ENCODE data around the gene CMC1. TPM values are rescaled to one million over a fixed set of nuclear protein-coding genes. Genes with fewer than 3 reads are reported as not detected.
A peak's percentile ranks its signal among the peaks of the same experiment; 100 is the strongest.

The CMC1 gene
- polyA plus RNA-seq, 2 of the 4 experiments (the other 2 are of a cell fraction) = 56.9 to 76.7 TPM

GRCh38 chr3:28265641-28266040 lies 24.2 kb downstream of the CMC1 start:
- H3K9me3 ChIP-seq = no peaks in the 10 kb centered on the region
- ATAC-seq (no peak), DNase-seq (ENCODE audit: low read depth in 1 of 2, low spot score in 1 of 2) (no peak), FAIRE-seq (no peak)
- TF ChIP-seq POLR2A (IDR thresholded peaks at IDR 0.05; ENCODE audit: low read length) (no peak), EHF (CRISPR knock-in tag; IDR thresholded peaks at IDR 0.05) (no peak), CTCF (IDR thresholded peaks at IDR 0.05) (no peak), ZC3H11A (IDR thresholded peaks at IDR 0.05) (no peak), GATA3 (IDR thresholded peaks at IDR 0.05; ENCODE audit: borderline replicate concordance) (no peak), ZFP36 (IDR thresholded peaks at IDR 0.05; ENCODE audit: borderline replicate concordance, partially characterized antibody) (no peak), EP300 (IDR thresholded peaks at IDR 0.05) (no peak)
- TF ChIP-seq, protein P1, sequence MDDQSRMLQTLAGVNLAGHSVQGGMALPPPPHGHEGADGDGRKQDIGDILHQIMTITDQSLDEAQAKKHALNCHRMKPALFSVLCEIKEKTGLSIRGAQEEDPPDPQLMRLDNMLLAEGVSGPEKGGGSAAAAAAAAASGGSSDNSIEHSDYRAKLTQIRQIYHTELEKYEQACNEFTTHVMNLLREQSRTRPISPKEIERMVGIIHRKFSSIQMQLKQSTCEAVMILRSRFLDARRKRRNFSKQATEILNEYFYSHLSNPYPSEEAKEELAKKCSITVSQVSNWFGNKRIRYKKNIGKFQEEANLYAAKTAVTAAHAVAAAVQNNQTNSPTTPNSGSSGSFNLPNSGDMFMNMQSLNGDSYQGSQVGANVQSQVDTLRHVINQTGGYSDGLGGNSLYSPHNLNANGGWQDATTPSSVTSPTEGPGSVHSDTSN (IDR thresholded peaks at IDR 0.05) = no peak
- no peak overlapping the region for H3K4me2 ChIP-seq
- POLR2A ChIA-PET = no interaction called here
- peaks cover 13% of the 10 kb centered on the region; the same call in 2 of the 3 replicates for H3K4me1 ChIP-seq
- CTCF ChIA-PET = interaction anchor here (1.0 kb wide), 1 partner anchor 544 kb away, joined by 3 read pairs; no protein-coding TSS in a partner anchor
- no peak overlapping the region for H3K4me3 ChIP-seq
- no peak overlapping the region for H3K27ac ChIP-seq

DNA sequence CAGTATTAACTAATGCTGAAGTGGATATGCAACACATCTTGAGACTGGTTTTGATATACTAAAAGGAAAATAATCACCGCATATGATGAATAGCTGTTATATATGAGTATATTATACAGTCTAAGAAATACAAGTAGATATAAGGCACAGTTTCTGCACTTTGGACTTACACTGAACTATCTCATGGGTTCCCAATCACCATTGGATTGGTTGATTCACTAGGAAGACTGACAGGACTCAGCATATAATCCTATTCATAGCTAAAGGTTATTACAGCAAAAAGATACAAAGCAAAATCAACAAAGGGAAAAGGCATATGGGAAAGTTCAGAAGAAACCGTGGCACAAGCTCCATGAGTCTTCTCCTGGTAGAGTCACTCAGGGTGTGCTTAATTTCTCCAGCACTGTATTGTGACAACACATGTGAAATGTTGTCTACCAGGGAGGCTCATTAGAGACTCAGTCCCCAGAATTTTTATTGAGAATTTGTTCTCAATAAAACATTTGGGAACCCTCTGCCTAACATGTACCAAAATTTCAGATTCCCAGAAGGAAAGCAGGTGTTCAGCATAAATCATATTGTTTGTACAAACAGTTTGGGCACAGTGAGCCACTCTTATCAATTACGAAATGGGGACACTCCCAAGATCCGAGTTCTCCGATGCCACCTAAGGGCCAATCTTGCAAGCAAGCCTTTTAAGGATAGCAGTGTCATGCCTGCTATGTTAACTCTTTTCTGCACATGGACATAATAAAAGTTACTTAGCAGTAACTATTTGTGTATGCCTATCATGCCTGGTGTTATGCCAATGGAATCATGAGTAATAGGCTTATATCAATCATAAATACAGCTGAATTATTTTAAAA lies 26.8 kb downstream of the CMC1 start:
- POLR2A ChIA-PET = no interaction called here

DNA sequence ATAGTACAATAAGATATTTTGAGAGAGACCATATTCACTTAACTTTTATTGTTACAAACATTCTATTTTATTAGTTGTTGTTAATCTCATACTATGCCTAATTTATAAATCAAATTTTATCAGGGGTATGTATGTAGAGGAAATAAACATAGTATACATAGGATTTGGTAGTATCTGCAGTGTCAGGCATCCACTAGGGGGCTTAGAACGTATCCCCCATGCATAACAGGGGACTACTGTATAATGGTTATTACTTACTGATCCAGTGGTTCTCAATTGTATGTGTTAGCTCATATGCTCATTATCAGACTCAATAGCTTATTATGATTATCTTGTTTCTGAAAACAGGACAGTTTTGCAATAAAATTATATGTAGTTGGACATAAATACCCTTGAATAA lies 27.6 kb downstream of the CMC1 start:
- FAIRE-seq (no peak), ATAC-seq (peak; percentile 54 to 82; a peak in 4 of 6 replicates), DNase-seq (ENCODE audit: low read depth in 1 of 2, low spot score in 1 of 2) (peak in 1 of 2 experiments; percentile 4)
- CTCF ChIA-PET = interaction anchor here (1.3 kb wide), 1 partner anchor 9 kb away, joined by 4 read pairs; no protein-coding TSS in a partner anchor
- Histone ChIP-seq H3K27ac (no peak overlapping the region), H3K4me1 (peaks cover 7% of the 10 kb centered on the region; the same call in 2 of the 3 replicates), H3K9me3 (peaks cover 10% of the 10 kb centered on the region), H3K4me3 (no peak overlapping the region), H3K4me2 (no peak overlapping the region)
- POLR2A ChIA-PET = no interaction called here
- WGBS (ENCODE audit: missing lambda C conversion rate) = 74% methylated on average over 1 of the region's 1 CpG
- TF ChIP-seq KDM5A (IDR thresholded peaks at IDR 0.05) (no peak), CBX8 (IDR thresholded peaks at IDR 0.05) (no peak), CEBPB (IDR thresholded peaks at IDR 0.05) (no peak), RAD21 (conservative IDR thresholded peaks at IDR 0.05 in 1 of 2, IDR thresholded peaks at IDR 0.05 in 1 of 2) (no peak), HOXA7 (CRISPR knock-in tag; IDR thresholded peaks at IDR 0.05) (no peak), HEYL (CRISPR knock-in tag; IDR thresholded peaks at IDR 0.05) (no peak), EHMT2 (IDR thresholded peaks at IDR 0.05; ENCODE audit: low read depth) (no peak), RNF2 (IDR thresholded peaks at IDR 0.05; ENCODE audit: borderline replicate concordance, low read depth) (no peak), RFX5 (IDR thresholded peaks at IDR 0.05) (no peak), HOXB5 (CRISPR knock-in tag; IDR thresholded peaks at IDR 0.05) (no peak), RCOR1 (IDR thresholded peaks at IDR 0.05; ENCODE audit: low read depth, low read length) (no peak), E2F6 (IDR thresholded peaks at IDR 0.05; ENCODE audit: borderline replicate concordance, low read depth) (no peak), MAFK (IDR thresholded peaks at IDR 0.05; ENCODE audit: partially characterized antibody) (no peak), SMC3 (IDR thresholded peaks at IDR 0.05) (no peak), EHF (CRISPR knock-in tag; IDR thresholded peaks at IDR 0.05) (no peak), CTCF (IDR thresholded peaks at IDR 0.05) (no peak), NR3C1 (IDR thresholded peaks at IDR 0.05) (no peak), USF2 (IDR thresholded peaks at IDR 0.05) (no peak)

More for the DNA sequence above, 26.8 kb downstream of the CMC1 start:
- no peak overlapping the region for H3K4me2 ChIP-seq
- no peak overlapping the region for H3K4me3 ChIP-seq
- 41% methylated on average over 5 of the region's 5 CpGs for WGBS (ENCODE audit: missing lambda C conversion rate)
- peak in 1 of 2 experiments; percentile 45 for DNase-seq (ENCODE audit: low read depth in 1 of 2, low spot score in 1 of 2)
- no peak overlapping the region for H3K27ac ChIP-seq
- H3K9me3 ChIP-seq = peaks cover 10% of the 10 kb centered on the region
- TF ChIP-seq CEBPB (IDR thresholded peaks at IDR 0.05) (0 out of 4 replicates have a peak, but pooled peaks of 1 of the 2 experiments have one; percentile 27), RNF2 (IDR thresholded peaks at IDR 0.05; ENCODE audit: borderline replicate concordance, low read depth) (no peak)
- CTCF ChIA-PET = interaction anchor here (1.3 kb wide), 1 partner anchor 10 kb away, joined by 4 read pairs; no protein-coding TSS in a partner anchor
- ATAC-seq = peak; percentile 50 to 63; a peak in 3 of 6 replicates
- peaks cover 7% of the 10 kb centered on the region; the same call in 2 of the 3 replicates for H3K4me1 ChIP-seq
- peak; percentile 51 for FAIRE-seq

All from A549 (cell line).